Activated CD4-positive, alpha-beta T cell treated with anti-CD3 and anti-CD28 coated beads, Interleukin-2, amount 50 U/mL, for 1 hour (primary cell): Measurements from ENCODE around the gene C14orf132.
"Not testable (repeated sequence)": the region's sequence is repeated elsewhere in the genome, so short reads cannot be mapped to it uniquely, and the experiment has no call there.

Experiments used
- DNase-seq: peaks from one replicate; pipeline ENCODE4 v3.0.0-alpha.2; 2020

Gene C14orf132

GRCh38 chr14:96060186-96060933 lies 21.2 kb downstream of the C14orf132 start:
- no peak for DNase-seq

- DNase-seq = no peak
These were observed 22.8 kb downstream of the C14orf132 start for GRCh38 chr14:96062010-96062409.

GRCh38 chr14:96062506-96062905 lies 23.3 kb downstream of the C14orf132 start:
- DNase-seq = no peak

GRCh38 chr14:96064866-96065265 lies 25.7 kb downstream of the C14orf132 start:
- DNase-seq = no peak

- DNase-seq = no peak
These were observed 26.7 kb downstream of the C14orf132 start for GRCh38 chr14:96065661-96066459.

GRCh38 chr14:96066976-96067375 lies 27.8 kb downstream of the C14orf132 start:
- no peak for DNase-seq

- no peak for DNase-seq
These were observed 29.1 kb downstream of the C14orf132 start for GRCh38 chr14:96067985-96068930.

- no peak for DNase-seq
These were observed 30.3 kb downstream of the C14orf132 start for GRCh38 chr14:96069421-96069820.

- no peak for DNase-seq
These were observed 32.4 kb downstream of the C14orf132 start for GRCh38 chr14:96071561-96071960.

- no peak for DNase-seq
These were observed 32.9 kb downstream of the C14orf132 start for GRCh38 chr14:96072076-96072475.

- no peak for DNase-seq
These were observed 33.6 kb downstream of the C14orf132 start for GRCh38 chr14:96072746-96073145.

- not testable (repeated sequence) for DNase-seq
These were observed 34.3 kb downstream of the C14orf132 start for GRCh38 chr14:96073260-96074039.

- no peak for DNase-seq
These were observed 38.9 kb downstream of the C14orf132 start for GRCh38 chr14:96077983-96078624.

- no peak for DNase-seq
These were observed 39.5 kb downstream of the C14orf132 start for GRCh38 chr14:96078625-96079016.

- no peak for DNase-seq
These were observed 39.9 kb downstream of the C14orf132 start for GRCh38 chr14:96079066-96079465.

GRCh38 chr14:96080571-96080970 lies 41.4 kb downstream of the C14orf132 start:
- DNase-seq = no peak

- DNase-seq = no peak
These were observed 42.1 kb downstream of the C14orf132 start for GRCh38 chr14:96081224-96081623.

GRCh38 chr14:96081767-96082400 lies 42.7 kb downstream of the C14orf132 start:
- no peak for DNase-seq

GRCh38 chr14:96082420-96083300 lies 43.5 kb downstream of the C14orf132 start:
- no peak for DNase-seq

GRCh38 chr14:96083667-96084320 lies 44.6 kb downstream of the C14orf132 start:
- DNase-seq = no peak
